HL-60 (cell line): ENCODE data around the gene KDM3B.

Experiments
- DNase-seq, 2 experiments: peaks; one replicate each; pipeline ENCODE4 v3.0.0-alpha.2; 2010 to 2020; ENCODE audit warnings: low read depth in 1 of 2, low spot score in 1 of 2
- H3K27ac ChIP-seq: fragments of 250-450 bp; sonication (Bioruptor Pico); replicated peaks from 2 replicates; pipeline ENCODE4 v1.5.1; 2020; ENCODE audit warnings: mild to moderate bottlenecking, moderate library complexity
- H3K27me3 ChIP-seq: fragments of 250-450 bp; sonication (Bioruptor Pico); 2 replicates; pipeline ENCODE4 v1.5.1; 2021; ENCODE audit warnings: mild to moderate bottlenecking, moderate library complexity; ENCODE audit not compliant: insufficient read depth, poor library complexity, severe bottlenecking
- H3K4me3 ChIP-seq: replicated peaks from 2 replicates; pipeline ENCODE4 v1.5.1; 2011; ENCODE audit warnings: mild to moderate bottlenecking, control low read depth, low read length; ENCODE audit not compliant: insufficient read depth
- CTCF ChIP-seq: IDR thresholded peaks from one replicate; pipeline ENCODE4 v1.5.1; 2011; ENCODE audit warnings: low read length, control low read depth, inconsistent platforms; ENCODE audit not compliant: insufficient read depth
- GABPA ChIP-seq: IDR thresholded peaks from 2 replicates; pipeline ENCODE4 v1.6.1; 2012; ENCODE audit warnings: low read depth
- POLR2AphosphoS5 ChIP-seq: IDR thresholded peaks from 2 replicates; pipeline ENCODE4 v1.6.1; 2012; ENCODE audit warnings: low read depth
- REST ChIP-seq: IDR thresholded peaks from 2 replicates; pipeline ENCODE4 v1.6.1; 2012; ENCODE audit warnings: low read depth; ENCODE audit not compliant: insufficient replicate concordance
- SPI1 ChIP-seq: IDR thresholded peaks from 2 replicates; pipeline ENCODE4 v1.6.1; 2012; ENCODE audit warnings: low read depth, mild to moderate bottlenecking, borderline replicate concordance

Gene KDM3B

GRCh38 chr5:138449501-138450239 is 97.2 kb downstream of the KDM3B start:
- H3K27me3 ChIP-seq, result no peaks in the 10 kb centered on the region
- TF ChIP-seq CTCF, result peak; percentile 40
- TF ChIP-seq SPI1, result no peak
- H3K27ac ChIP-seq, result no peak overlapping the region
- peak in 1 of 2 experiments; percentile 61 for DNase-seq
- no peak overlapping the region for H3K4me3 ChIP-seq

- no peak for DNase-seq
- TF ChIP-seq CTCF (no peak), REST (no peak), POLR2AphosphoS5 (no peak), SPI1 (no peak), GABPA (no peak)
- no peak overlapping the region for H3K27ac ChIP-seq
- H3K27me3 ChIP-seq, result no peaks in the 10 kb centered on the region
- H3K4me3 ChIP-seq, result no peak overlapping the region
Measured at GRCh38 chr5:138450971-138451370, 98.5 kb downstream of the KDM3B start.

GRCh38 chr5:138452720-138453119 is 100.2 kb downstream of the KDM3B start:
- H3K4me3 ChIP-seq, result no peak overlapping the region
- H3K27me3 ChIP-seq, result no peaks in the 10 kb centered on the region
- no peak for DNase-seq
- TF ChIP-seq SPI1, result no peak
- no peak for TF ChIP-seq GABPA
- no peak for TF ChIP-seq CTCF
- TF ChIP-seq REST, result no peak
- no peak for TF ChIP-seq POLR2AphosphoS5
- no peak overlapping the region for H3K27ac ChIP-seq

GRCh38 chr5:138453590-138453989 is 101.1 kb downstream of the KDM3B start:
- no peak for DNase-seq
- TF ChIP-seq CTCF, result no peak
- TF ChIP-seq REST, result no peak
- no peak for TF ChIP-seq SPI1
- no peak for TF ChIP-seq POLR2AphosphoS5
- TF ChIP-seq GABPA, result no peak
- Histone ChIP-seq H3K4me3 (no peak overlapping the region), H3K27me3 (no peaks in the 10 kb centered on the region), H3K27ac (no peak overlapping the region)
